Activated T-cell treated with anti-CD3 and anti-CD28 coated beads, Interleukin-2, amount 50 U/mL, for 72 hours (primary cell): ENCODE data around the gene AMMECR1. TPM values are rescaled to one million over a fixed set of nuclear protein-coding genes. Genes with fewer than 3 reads are reported as not detected.
A peak's percentile ranks its signal among the peaks of the same experiment; 100 is the strongest.

ENCODE experiments used
- ATAC-seq, 2 donors: fragments of 150-1000 bp; cut with Tn5 transposase; replicated peaks in 1 of 2; 2 replicates each; pipeline ENCODE4 v1.10.0; 2021; ENCODE audit warnings: moderate library complexity in 2 of 2, mild to moderate bottlenecking in 1 of 2
- DNase-seq, 2 donors: peaks; one replicate each; pipeline ENCODE4 v3.0.0; 2021 to 2022; ENCODE audit warnings: mixed read lengths in 1 of 2
- H3K27ac Mint-ChIP-seq: one replicate; pipeline ENCODE4 v1.8.0; 2022; ENCODE audit warnings: mild to moderate bottlenecking, moderate library complexity, mixed read lengths
- H3K27me3 Mint-ChIP-seq: one replicate; pipeline ENCODE4 v1.8.0; 2022; ENCODE audit warnings: low read depth, mixed read lengths
- H3K36me3 Mint-ChIP-seq, 2 donors: one replicate each; pipeline ENCODE4 v1.8.0; 2022; ENCODE audit warnings: mixed read lengths in 2 of 2, mild to moderate bottlenecking in 1 of 2; ENCODE audit not compliant: insufficient read depth in 2 of 2
- H3K4me1 Mint-ChIP-seq: one replicate; pipeline ENCODE4 v1.8.0; 2022; ENCODE audit warnings: low read depth, mixed read lengths
- H3K4me3 Mint-ChIP-seq, 2 donors: one replicate each; pipeline ENCODE4 v1.8.0; 2022; ENCODE audit warnings: mild to moderate bottlenecking in 2 of 2, mixed read lengths in 2 of 2, moderate library complexity in 2 of 2
- H3K9me3 Mint-ChIP-seq, 2 donors: one replicate each; pipeline ENCODE4 v1.8.0; 2022; ENCODE audit warnings: mixed read lengths in 2 of 2
- total RNA-seq, 2 donors: library from RNA; stranded (reverse); gene quantifications; one replicate each; pipeline ENCODE4 v1.2.3, GENCODE V29; 2022

The AMMECR1 gene
- total RNA-seq, 2 donors from 2014 or later, result 12.8 to 15.9 TPM

- Mint-ChIP-seq H3K27ac (no peak overlapping the region), H3K36me3 (no peaks in the 10 kb centered on the region), H3K9me3 (no peaks in the 10 kb centered on the region), H3K27me3 (no peaks in the 10 kb centered on the region), H3K4me1 (peaks cover 6% of the 10 kb centered on the region), H3K4me3 (no peak overlapping the region)
- peak in 1 of 2 donors; percentile 14 for ATAC-seq
- no peak for DNase-seq
These were observed 13.5 kb downstream of the AMMECR1 start for GRCh38 chrX:110304371-110304770.

GRCh38 chrX:110302975-110303374 is 14.9 kb downstream of the AMMECR1 start:
- H3K4me1 Mint-ChIP-seq, result peaks cover 6% of the 10 kb centered on the region
- peaks cover 0 to 2% of the 10 kb centered on the region in 2 donors for H3K36me3 Mint-ChIP-seq
- H3K9me3 Mint-ChIP-seq, result no peaks in the 10 kb centered on the region
- H3K27me3 Mint-ChIP-seq, result no peaks in the 10 kb centered on the region
- DNase-seq (no peak), ATAC-seq (no peak)
- H3K27ac Mint-ChIP-seq, result no peak overlapping the region
- peak overlapping the region in 1 of 2 donors; percentile 14 for H3K4me3 Mint-ChIP-seq

GRCh38 chrX:110301194-110301593 is 16.7 kb downstream of the AMMECR1 start:
- no peak for DNase-seq
- peaks cover 2 to 7% of the 10 kb centered on the region in 2 donors for H3K36me3 Mint-ChIP-seq
- H3K9me3 Mint-ChIP-seq, result no peaks in the 10 kb centered on the region
- H3K27me3 Mint-ChIP-seq, result peaks cover 8% of the 10 kb centered on the region
- peaks cover 6% of the 10 kb centered on the region for H3K4me1 Mint-ChIP-seq
- H3K27ac Mint-ChIP-seq, result no peak overlapping the region
- ATAC-seq, result no peak
- no peak overlapping the region for H3K4me3 Mint-ChIP-seq

- ATAC-seq, result no peak
- H3K9me3 Mint-ChIP-seq, result no peaks in the 10 kb centered on the region
- no peaks in the 10 kb centered on the region for H3K4me1 Mint-ChIP-seq
- DNase-seq, result no peak
- no peak overlapping the region for H3K27ac Mint-ChIP-seq
- peaks cover 2 to 9% of the 10 kb centered on the region in 2 donors for H3K36me3 Mint-ChIP-seq
- peaks cover 9% of the 10 kb centered on the region for H3K27me3 Mint-ChIP-seq
- no peak overlapping the region for H3K4me3 Mint-ChIP-seq
These were observed 23.8 kb downstream of the AMMECR1 start for GRCh38 chrX:110294087-110294486.

DNA sequence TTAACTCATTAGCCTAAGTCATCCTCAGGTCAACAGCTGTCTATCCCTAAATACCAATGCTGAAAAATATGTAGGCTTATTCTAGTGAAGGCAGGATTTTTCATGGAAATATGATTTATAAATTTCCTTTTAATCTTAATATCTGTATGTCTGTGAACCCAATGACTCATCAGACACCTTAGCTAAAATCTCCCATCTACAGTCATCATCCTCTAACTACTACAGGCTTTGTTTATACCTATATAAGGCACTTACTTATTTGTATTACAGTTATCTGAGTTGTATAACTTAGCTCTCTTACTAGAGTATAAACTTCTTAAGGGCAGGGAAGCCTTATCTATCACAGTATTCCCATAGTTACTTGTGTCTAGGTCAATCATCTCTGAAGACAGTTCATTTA is 24.2 kb downstream of the AMMECR1 start:
- ATAC-seq (no peak), DNase-seq (no peak)
- H3K9me3 Mint-ChIP-seq, result no peaks in the 10 kb centered on the region
- no peak overlapping the region for H3K27ac Mint-ChIP-seq
- H3K27me3 Mint-ChIP-seq, result peaks cover 13% of the 10 kb centered on the region
- H3K4me3 Mint-ChIP-seq, result no peak overlapping the region
- H3K36me3 Mint-ChIP-seq, result peaks cover 2 to 9% of the 10 kb centered on the region in 2 donors
- H3K4me1 Mint-ChIP-seq, result no peaks in the 10 kb centered on the region

DNA sequence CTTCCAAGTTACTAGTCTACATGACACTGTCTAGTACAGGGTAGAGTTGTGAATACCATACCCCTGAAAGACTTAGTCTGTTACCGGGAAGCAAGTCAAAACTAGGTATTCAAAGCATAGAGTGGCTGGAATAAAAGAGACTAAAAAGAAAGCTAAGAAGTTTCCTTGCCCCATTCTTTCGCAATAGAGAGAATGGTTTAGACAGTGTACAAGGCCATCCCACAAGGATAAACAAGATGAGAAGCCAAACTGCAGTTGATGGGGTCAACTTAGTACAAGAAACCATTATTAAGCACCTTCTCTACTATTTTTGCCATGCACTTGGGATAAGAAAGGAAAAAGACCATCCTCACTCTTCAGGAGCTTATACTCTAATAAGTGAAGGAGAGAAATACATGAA is 30.3 kb downstream of the AMMECR1 start:
- H3K27ac Mint-ChIP-seq, result no peak overlapping the region
- H3K4me3 Mint-ChIP-seq, result no peak overlapping the region
- H3K36me3 Mint-ChIP-seq, result peaks cover 0 to 2% of the 10 kb centered on the region in 2 donors
- H3K4me1 Mint-ChIP-seq, result peaks cover 11% of the 10 kb centered on the region
- no peak for ATAC-seq
- no peaks in the 10 kb centered on the region for H3K9me3 Mint-ChIP-seq
- H3K27me3 Mint-ChIP-seq, result peaks cover 13% of the 10 kb centered on the region
- no peak for DNase-seq

GRCh38 chrX:110286106-110286505 is 31.8 kb downstream of the AMMECR1 start:
- Mint-ChIP-seq H3K36me3 (peaks cover 0 to 2% of the 10 kb centered on the region in 2 donors), H3K27me3 (peaks cover 25% of the 10 kb centered on the region), H3K4me3 (no peak overlapping the region), H3K27ac (no peak overlapping the region), H3K9me3 (no peaks in the 10 kb centered on the region), H3K4me1 (peaks cover 11% of the 10 kb centered on the region)
- ATAC-seq (peak; percentile 58 to 62), DNase-seq (no peak)

GRCh38 chrX:110284159-110284558 is 33.7 kb downstream of the AMMECR1 start:
- no peaks in the 10 kb centered on the region for H3K36me3 Mint-ChIP-seq
- ATAC-seq, result no peak
- no peak overlapping the region for H3K27ac Mint-ChIP-seq
- no peaks in the 10 kb centered on the region for H3K9me3 Mint-ChIP-seq
- peaks cover 25% of the 10 kb centered on the region for H3K27me3 Mint-ChIP-seq
- H3K4me3 Mint-ChIP-seq, result no peak overlapping the region
- peaks cover 11% of the 10 kb centered on the region for H3K4me1 Mint-ChIP-seq
- no peak for DNase-seq

DNA sequence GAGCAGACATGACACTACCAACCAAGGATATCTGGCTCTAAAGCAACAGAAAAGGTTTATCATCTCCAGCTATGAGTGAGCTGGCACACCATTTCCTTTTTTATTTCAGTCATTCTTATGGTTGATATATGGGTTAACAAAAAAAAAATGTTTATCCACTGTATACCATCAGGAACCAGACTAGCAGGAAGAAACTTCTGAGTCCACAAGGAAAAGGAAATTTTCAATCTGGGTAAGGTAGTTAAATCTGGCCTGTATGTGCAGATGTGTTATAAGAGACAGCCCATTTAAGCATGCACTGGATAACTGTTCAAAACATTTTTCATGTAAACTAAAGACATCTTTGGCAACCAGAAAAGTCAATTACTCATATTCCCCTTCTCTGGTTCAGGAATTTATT is 35.0 kb downstream of the AMMECR1 start:
- ATAC-seq (no peak), DNase-seq (no peak)
- Mint-ChIP-seq H3K27me3 (peaks cover 18% of the 10 kb centered on the region), H3K36me3 (no peaks in the 10 kb centered on the region), H3K4me3 (no peak overlapping the region), H3K27ac (no peak overlapping the region), H3K4me1 (peaks cover 11% of the 10 kb centered on the region), H3K9me3 (no peaks in the 10 kb centered on the region)

- Mint-ChIP-seq H3K4me1 (peaks cover 15% of the 10 kb centered on the region), H3K36me3 (no peaks in the 10 kb centered on the region), H3K4me3 (no peak overlapping the region), H3K27me3 (peaks cover 13% of the 10 kb centered on the region), H3K9me3 (no peaks in the 10 kb centered on the region), H3K27ac (no peak overlapping the region)
- DNase-seq (no peak), ATAC-seq (no peak)
These were observed 36.5 kb downstream of the AMMECR1 start for GRCh38 chrX:110281377-110281776.

DNA sequence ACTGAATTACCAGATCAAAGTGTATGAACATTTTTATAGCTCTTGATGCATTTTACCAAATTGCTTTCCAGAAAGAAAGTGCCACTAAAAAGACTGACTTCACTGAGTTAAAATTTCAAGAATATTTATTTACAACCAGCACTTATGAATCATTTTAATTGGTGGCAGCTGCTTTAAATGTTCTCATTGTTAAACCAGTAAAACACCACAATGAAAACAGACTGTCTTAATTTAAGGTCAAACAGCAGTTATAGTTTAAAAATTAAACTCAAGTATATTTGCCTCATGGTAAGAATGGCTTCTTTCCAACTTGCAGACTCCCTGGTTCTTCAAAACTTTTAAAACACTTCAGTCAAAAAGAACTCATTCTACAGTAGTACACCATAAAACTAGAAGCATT is 36.9 kb downstream of the AMMECR1 start:
- Mint-ChIP-seq H3K4me3 (no peak overlapping the region), H3K4me1 (peaks cover 14% of the 10 kb centered on the region), H3K9me3 (no peaks in the 10 kb centered on the region), H3K27me3 (peaks cover 13% of the 10 kb centered on the region), H3K36me3 (peaks cover 0 to 4% of the 10 kb centered on the region in 2 donors), H3K27ac (no peak overlapping the region)
- no peak for ATAC-seq
- no peak for DNase-seq

GRCh38 chrX:110277609-110278008 is 40.3 kb downstream of the AMMECR1 start:
- H3K9me3 Mint-ChIP-seq, result peaks cover 0 to 2% of the 10 kb centered on the region in 2 donors
- ATAC-seq, result peak in 1 of 2 donors; percentile 36
- no peak overlapping the region for H3K27ac Mint-ChIP-seq
- H3K4me3 Mint-ChIP-seq, result no peak overlapping the region
- peaks cover 3 to 6% of the 10 kb centered on the region in 2 donors for H3K36me3 Mint-ChIP-seq
- peaks cover 4% of the 10 kb centered on the region for H3K4me1 Mint-ChIP-seq
- no peak for DNase-seq
- H3K27me3 Mint-ChIP-seq, result peaks cover 25% of the 10 kb centered on the region

GRCh38 chrX:110276778-110277177 is 41.1 kb downstream of the AMMECR1 start:
- peaks cover 4% of the 10 kb centered on the region for H3K4me1 Mint-ChIP-seq
- ATAC-seq (no peak), DNase-seq (no peak)
- no peak overlapping the region for H3K27ac Mint-ChIP-seq
- peaks cover 20% of the 10 kb centered on the region for H3K27me3 Mint-ChIP-seq
- H3K9me3 Mint-ChIP-seq, result peaks cover 0 to 2% of the 10 kb centered on the region in 2 donors
- peaks cover 3 to 6% of the 10 kb centered on the region in 2 donors for H3K36me3 Mint-ChIP-seq
- no peak overlapping the region for H3K4me3 Mint-ChIP-seq

DNA sequence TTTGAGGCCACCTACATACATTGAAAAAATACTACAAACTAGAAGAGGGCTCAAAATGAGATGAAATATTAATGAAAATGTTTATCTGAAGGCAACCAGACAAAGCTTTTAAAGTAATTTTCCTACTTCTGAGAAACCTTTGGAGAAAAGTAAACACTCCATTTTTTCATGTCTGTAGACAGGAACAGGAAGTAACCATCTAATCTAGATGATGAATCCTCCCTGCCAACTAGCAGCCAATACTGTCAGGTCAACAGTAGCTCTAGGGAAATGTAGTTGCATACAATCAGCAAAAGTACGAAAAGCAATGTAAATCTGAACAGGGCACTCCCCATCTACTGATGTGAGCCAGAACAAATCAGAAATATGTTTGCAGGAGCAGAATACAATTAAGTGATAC is 49.0 kb downstream of the AMMECR1 start:
- no peaks in the 10 kb centered on the region for H3K9me3 Mint-ChIP-seq
- ATAC-seq (no peak), DNase-seq (no peak)
- peak overlapping the region; percentile 54 for H3K27ac Mint-ChIP-seq
- H3K36me3 Mint-ChIP-seq, result peaks cover 0 to under 1% of the 10 kb centered on the region in 2 donors
- peaks cover 27% of the 10 kb centered on the region for H3K4me1 Mint-ChIP-seq
- no peak overlapping the region for H3K4me3 Mint-ChIP-seq
- peaks cover 21% of the 10 kb centered on the region for H3K27me3 Mint-ChIP-seq
